ENCODE measurements around the gene ALDH3A2.
"Not testable (repeated sequence)": the region's sequence is repeated elsewhere in the genome, so short reads cannot be mapped to it uniquely, and the experiment has no call there.

The ALDH3A2 gene

GRCh38 chr17:19683117-19683516 lies 34.6 kb downstream of the ALDH3A2 start:
- no peak for DNase-seq

GRCh38 chr17:19684909-19685580 lies 36.5 kb downstream of the ALDH3A2 start:
- not testable (repeated sequence) for DNase-seq

DNA sequence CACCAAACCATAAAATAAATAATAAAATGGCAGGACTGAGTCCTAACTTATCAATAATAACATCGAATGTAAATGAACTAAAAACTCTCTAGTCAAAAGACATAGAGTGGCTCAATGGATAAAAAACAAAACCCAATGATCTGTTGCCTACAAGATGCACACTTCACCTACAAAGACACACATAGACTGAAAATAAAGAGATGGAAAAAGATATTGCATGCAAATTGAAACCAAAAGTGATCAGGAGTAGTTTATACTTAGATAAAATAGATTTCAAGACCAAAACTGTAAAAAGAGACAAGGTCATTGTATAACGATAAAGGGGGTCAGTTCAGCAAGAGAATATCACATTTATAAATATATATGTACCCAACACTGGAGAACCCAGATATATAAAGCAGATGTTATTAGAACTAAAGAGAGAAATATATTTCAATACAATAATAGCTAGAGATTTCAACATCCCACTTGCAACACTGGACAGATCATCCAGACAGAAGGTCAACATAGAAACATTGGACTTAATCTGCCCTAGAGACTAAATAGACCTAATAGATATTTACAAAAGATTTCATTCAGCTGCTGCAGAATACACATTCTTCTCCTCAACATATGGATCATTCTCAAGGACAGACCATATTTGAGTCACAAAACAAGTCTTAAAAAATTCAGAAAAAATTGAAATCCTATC lies 38.0 kb downstream of the ALDH3A2 start:
- DNase-seq: no peak

GRCh38 chr17:19702217-19702641 lies 53.7 kb downstream of the ALDH3A2 start:
- DNase-seq: no peak

- no peak for DNase-seq
Observed at GRCh38 chr17:19703106-19703827, 54.7 kb downstream of the ALDH3A2 start.

DNA sequence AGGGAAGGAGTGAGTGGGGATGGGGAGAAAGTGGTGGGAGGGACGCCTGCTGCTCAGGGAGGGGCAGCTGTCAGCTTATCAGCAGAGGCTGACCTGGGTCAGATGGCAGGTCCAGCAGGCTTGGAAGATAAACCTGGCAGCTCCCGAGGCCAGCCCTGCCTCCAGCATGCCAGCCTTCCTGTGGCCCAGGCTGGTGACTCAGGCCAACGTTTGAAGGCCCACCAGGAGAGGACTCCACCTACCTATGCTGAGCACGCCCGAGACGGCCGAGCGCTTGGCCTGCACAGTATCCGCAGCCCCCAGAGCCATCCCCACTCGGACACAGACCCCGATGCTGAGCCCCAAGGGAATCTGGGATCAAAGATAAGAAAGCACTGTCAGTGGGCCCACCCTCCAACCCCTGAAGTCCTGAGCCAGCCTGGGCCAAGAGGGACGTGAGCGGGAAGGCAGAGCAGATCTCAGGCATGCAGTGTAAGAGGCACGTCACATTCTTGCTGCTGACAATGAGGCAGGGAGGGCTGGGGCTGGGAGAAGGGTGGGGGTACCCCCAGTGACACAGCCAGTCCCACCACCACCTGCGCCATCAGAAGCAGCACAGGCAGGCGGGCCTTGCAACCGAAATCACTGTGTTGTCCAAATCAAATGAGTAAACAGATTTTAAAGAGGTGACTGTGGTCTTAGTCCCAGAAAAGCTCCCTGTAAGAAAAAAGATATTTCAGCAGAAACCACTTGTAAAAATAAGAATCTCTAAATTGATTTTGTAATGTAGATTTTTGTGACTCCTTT lies 55.5 kb downstream of the ALDH3A2 start:
- no peak for DNase-seq

DNA sequence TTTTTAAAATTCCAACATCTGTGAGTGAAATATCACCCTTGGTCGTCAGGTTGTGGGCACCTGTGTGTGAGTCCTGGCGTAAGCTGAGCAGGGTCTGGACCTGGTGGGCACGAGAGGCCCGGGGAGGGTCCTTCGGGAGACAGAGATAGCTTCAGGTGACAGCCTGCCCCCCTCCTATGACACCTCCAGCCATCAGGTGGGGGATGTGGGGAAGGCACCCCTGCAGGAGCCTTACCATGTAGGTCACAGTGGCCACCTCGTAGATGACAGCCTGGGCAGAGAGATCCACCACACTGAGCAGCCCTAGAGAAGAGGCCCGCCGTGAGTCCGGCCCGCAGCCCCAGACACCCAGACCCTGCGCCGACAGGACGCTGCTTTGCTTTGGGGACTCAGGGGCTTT lies 56.6 kb downstream of the ALDH3A2 start:
- no peak for DNase-seq

GRCh38 chr17:19705771-19706770 lies 57.5 kb downstream of the ALDH3A2 start:
- no peak for DNase-seq

GRCh38 chr17:19706791-19707727 lies 58.5 kb downstream of the ALDH3A2 start:
- peak; percentile 11 to 30 for DNase-seq

GRCh38 chr17:19707728-19708221 lies 59.2 kb downstream of the ALDH3A2 start:
- no peak for DNase-seq

DNA sequence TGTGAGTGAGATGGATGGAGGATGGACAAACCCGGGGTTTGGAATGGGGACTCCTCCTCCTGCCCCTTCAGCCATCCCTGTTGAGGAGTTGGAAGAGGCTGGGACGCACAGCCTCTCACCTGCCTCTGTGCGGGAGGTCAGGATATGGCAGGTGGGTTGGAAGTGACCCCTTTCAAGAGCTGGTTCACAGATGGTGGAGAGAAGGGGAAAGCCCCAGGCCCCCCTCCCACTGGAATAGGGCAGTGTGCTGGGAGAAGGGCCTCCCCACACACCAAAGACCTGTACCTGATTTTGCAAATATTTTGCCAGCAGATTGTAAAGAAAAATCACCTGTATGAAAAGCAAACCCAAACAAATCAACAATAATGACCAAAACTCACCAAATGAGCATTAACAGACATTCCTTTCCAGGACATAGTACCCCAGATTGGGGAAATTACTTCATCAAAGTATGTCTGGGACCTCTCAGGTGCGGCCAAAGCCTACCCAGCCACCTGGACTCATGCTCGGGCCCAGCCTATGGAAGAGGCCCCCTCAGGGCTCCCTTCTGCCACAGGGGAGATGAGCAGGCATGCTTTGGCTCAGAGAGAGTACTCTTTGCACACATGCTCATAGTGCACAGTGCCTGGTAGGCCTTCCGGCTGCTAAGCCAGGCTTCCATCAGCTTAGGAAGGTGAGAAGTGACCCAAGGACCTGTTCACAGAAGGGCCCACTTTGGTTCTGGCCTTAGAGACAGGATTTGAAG lies 60.1 kb downstream of the ALDH3A2 start:
- DNase-seq: no peak

DNA sequence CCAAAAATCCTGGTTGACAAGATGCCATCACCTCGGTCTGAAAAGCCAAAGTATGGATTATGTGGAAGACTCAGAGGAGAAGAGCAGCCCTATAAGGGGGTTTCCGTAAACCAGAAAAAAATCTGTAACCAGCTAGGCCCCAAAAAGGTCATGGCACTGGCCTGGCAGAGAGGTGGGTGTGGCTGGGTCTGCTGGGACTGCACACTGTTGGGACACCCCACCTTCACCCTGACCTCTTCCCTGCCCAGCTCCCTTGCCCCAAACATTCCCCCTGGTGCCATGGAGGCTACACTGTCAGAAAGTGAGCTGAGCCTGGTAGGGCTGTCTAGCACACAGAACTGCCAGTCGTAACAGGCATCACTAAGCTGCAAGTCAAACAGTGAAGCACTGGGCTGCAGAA lies 61.3 kb downstream of the ALDH3A2 start:
- no peak for DNase-seq

GRCh38 chr17:19712436-19713004 lies 64.0 kb downstream of the ALDH3A2 start:
- no peak for DNase-seq

DNA sequence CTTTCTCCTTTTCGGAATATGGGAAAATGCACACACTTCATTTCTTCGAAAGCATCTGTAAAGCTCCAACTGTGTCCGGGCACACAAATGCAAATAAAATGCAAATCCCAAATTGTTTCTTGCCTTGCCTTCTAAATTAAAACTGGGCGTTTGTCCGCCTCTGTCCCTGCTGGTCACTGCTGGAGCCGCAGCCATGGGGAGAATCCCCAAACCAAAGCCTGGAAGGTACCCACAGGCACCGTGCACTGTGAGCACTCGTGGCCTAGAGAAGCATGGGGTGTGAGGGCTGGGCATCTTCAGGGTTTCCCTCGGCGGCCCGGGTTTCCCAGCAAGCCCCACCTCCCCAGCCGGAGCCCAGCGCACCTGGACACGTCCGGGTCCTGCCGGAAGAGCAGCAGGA lies 64.9 kb downstream of the ALDH3A2 start:
- DNase-seq: no peak

GRCh38 chr17:19713901-19714361 lies 65.4 kb downstream of the ALDH3A2 start:
- DNase-seq: no peak

- no peak for DNase-seq
Observed at GRCh38 chr17:19714542-19715411, 66.2 kb downstream of the ALDH3A2 start.

- DNase-seq: no peak
Observed at GRCh38 chr17:19716108-19717030, 67.8 kb downstream of the ALDH3A2 start, which contains the start of gene SLC47A2. Gene SLC47A2, minus strand, starts transcription at chr17:19716584. Its CDS starts 29 bp downstream, at chr17:19716555.
